Astrocyte (in vitro differentiated cells and primary cell): ENCODE results near the gene DHH. TPM values are rescaled to one million over a fixed set of nuclear protein-coding genes. Genes with fewer than 3 reads are reported as not detected.
A peak's percentile ranks its signal among the peaks of the same experiment; 100 is the strongest.

Source experiments
- DNase-seq: peaks from one replicate; pipeline ENCODE4 v3.0.0-alpha.2; 2010; ENCODE audit warnings: low read depth
- FAIRE-seq: peaks from 2 replicates; lab custom pipeline; 2011; peaks lifted over from hg19 to GRCh38; lab: Jason Lieb, UNC
- H2AFZ ChIP-seq: 2 replicates; pipeline ENCODE4 v1.6.0; 2012; ENCODE audit warnings: low read depth, low read length, inconsistent platforms
- H3K27ac ChIP-seq: 2 replicates; pipeline ENCODE4 v1.5.1; 2011; ENCODE audit warnings: low read depth, low read length, inconsistent platforms
- H3K27me3 ChIP-seq: 2 replicates; pipeline ENCODE4 v1.6.0; 2011; ENCODE audit warnings: low read length, inconsistent platforms; ENCODE audit not compliant: insufficient read depth
- H3K36me3 ChIP-seq: 2 replicates; pipeline ENCODE4 v1.5.1; 2011; ENCODE audit warnings: low read length, inconsistent platforms; ENCODE audit not compliant: insufficient read depth
- H3K4me1 ChIP-seq: 2 replicates; pipeline ENCODE4 v1.5.1; 2011; ENCODE audit warnings: low read length, inconsistent platforms; ENCODE audit not compliant: insufficient read depth
- H3K4me2 ChIP-seq: 2 replicates; pipeline ENCODE4 v1.6.0; 2012; ENCODE audit warnings: low read length, inconsistent platforms
- H3K4me3 ChIP-seq: 2 replicates; pipeline ENCODE4 v1.5.1; 2011; ENCODE audit warnings: low read depth, mild to moderate bottlenecking, low read length, inconsistent platforms; ENCODE audit not compliant: insufficient read depth
- H3K79me2 ChIP-seq: 2 replicates; pipeline ENCODE4 v1.6.0; 2012; ENCODE audit warnings: mild to moderate bottlenecking, low read length, inconsistent platforms; ENCODE audit not compliant: insufficient read depth
- H3K9ac ChIP-seq: 2 replicates; pipeline ENCODE4 v1.6.0; 2012; ENCODE audit warnings: mild to moderate bottlenecking, low read length, inconsistent platforms
- H3K9me3 ChIP-seq: 2 replicates; pipeline ENCODE4 v1.5.1; 2012; ENCODE audit warnings: low read depth, mild to moderate bottlenecking, low read length, inconsistent platforms; ENCODE audit not compliant: insufficient read depth
- H4K20me1 ChIP-seq: 2 replicates; pipeline ENCODE4 v1.6.0; 2012; ENCODE audit warnings: low read length, inconsistent platforms; ENCODE audit not compliant: insufficient read depth
- H3K27ac Mint-ChIP-seq: one replicate; pipeline ENCODE4 v1.8.0; 2021; ENCODE audit warnings: mild to moderate bottlenecking, mixed read lengths; ENCODE audit not compliant: unreplicated experiment
- H3K27me3 Mint-ChIP-seq: one replicate; pipeline ENCODE4 v1.8.0; 2021; ENCODE audit warnings: low read depth, mixed read lengths; ENCODE audit not compliant: unreplicated experiment
- H3K36me3 Mint-ChIP-seq: one replicate; pipeline ENCODE4 v1.8.0; 2021; ENCODE audit warnings: low read depth, mixed read lengths; ENCODE audit not compliant: unreplicated experiment
- H3K4me1 Mint-ChIP-seq: one replicate; pipeline ENCODE4 v1.8.0; 2021; ENCODE audit warnings: low read depth, mixed read lengths; ENCODE audit not compliant: unreplicated experiment
- H3K4me3 Mint-ChIP-seq: one replicate; pipeline ENCODE4 v1.8.0; 2021; ENCODE audit warnings: mild to moderate bottlenecking, moderate library complexity, mixed read lengths; ENCODE audit not compliant: unreplicated experiment
- H3K9me3 Mint-ChIP-seq: one replicate; pipeline ENCODE4 v1.8.0; 2021; ENCODE audit warnings: mild to moderate bottlenecking, mixed read lengths; ENCODE audit not compliant: unreplicated experiment
- EZH2 ChIP-seq: IDR thresholded peaks from 2 replicates; pipeline ENCODE4 v1.6.1; 2012; ENCODE audit warnings: mild to moderate bottlenecking, low read length, inconsistent platforms; ENCODE audit not compliant: insufficient read depth
- total RNA-seq: library from RNA; stranded (reverse); gene quantifications from 2 replicates; pipeline ENCODE4 v1.2.1, GENCODE V29; 2021
- TF ChIP-seq, protein P1 (sequence below): IDR thresholded peaks from 2 replicates; pipeline ENCODE4 v1.5.1; 2011; ENCODE audit warnings: low read depth, mild to moderate bottlenecking, inconsistent platforms, low read length, moderate library complexity; ENCODE audit not compliant: insufficient read depth

Gene DHH
- total RNA-seq, 1 donor from 2014 or later: 0.16 TPM

DNA sequence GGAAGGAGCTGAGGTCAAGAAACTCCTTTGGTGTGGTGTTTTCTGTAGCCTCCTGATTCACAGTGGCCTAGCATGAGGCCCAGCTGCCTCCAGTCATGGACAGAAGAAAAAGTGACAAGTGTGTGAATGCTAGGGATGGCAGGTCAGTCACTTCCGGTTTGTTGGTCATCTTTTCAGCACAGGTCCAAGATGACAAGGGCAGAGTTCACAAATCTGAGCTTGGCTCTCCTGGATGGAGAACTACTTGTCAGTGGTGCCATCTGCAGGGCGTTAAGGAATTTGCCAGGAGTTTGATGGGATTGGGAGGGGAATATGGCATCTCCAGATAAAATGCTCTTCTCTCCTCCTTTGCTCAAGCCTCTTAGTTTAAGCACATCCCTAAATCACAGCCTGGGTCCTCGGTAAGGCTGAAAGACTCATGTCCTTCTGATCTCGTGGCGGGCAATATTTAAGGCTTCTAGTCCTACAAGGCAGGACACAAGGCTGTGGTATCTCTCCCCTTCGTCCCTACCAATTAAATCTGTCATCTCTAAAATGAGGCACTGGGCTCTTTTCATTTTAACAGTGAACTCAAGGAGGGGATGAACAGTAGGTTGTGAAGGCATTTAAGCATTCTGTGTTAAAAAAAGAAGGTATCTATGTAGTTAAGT lies 26.6 kb upstream of the DHH start:
- H3K9ac ChIP-seq: no peak overlapping the region
- Mint-ChIP-seq H3K27me3 (peaks cover 4% of the 10 kb centered on the region), H3K36me3 (no peaks in the 10 kb centered on the region), H3K9me3 (no peaks in the 10 kb centered on the region), H3K4me1 (no peaks in the 10 kb centered on the region), H3K4me3 (peak overlapping the region; percentile 40), H3K27ac (no peak overlapping the region)
- H2AFZ ChIP-seq: no peak overlapping the region
- no peak overlapping the region for H3K4me3 ChIP-seq
- DNase-seq (peak; percentile 36), FAIRE-seq (peak; percentile 87)
- TF ChIP-seq, protein P1, sequence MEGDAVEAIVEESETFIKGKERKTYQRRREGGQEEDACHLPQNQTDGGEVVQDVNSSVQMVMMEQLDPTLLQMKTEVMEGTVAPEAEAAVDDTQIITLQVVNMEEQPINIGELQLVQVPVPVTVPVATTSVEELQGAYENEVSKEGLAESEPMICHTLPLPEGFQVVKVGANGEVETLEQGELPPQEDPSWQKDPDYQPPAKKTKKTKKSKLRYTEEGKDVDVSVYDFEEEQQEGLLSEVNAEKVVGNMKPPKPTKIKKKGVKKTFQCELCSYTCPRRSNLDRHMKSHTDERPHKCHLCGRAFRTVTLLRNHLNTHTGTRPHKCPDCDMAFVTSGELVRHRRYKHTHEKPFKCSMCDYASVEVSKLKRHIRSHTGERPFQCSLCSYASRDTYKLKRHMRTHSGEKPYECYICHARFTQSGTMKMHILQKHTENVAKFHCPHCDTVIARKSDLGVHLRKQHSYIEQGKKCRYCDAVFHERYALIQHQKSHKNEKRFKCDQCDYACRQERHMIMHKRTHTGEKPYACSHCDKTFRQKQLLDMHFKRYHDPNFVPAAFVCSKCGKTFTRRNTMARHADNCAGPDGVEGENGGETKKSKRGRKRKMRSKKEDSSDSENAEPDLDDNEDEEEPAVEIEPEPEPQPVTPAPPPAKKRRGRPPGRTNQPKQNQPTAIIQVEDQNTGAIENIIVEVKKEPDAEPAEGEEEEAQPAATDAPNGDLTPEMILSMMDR: peak; percentile 60
- TF ChIP-seq EZH2: no peak
- H3K79me2 ChIP-seq: no peaks in the 10 kb centered on the region
- H3K9me3 ChIP-seq: no peaks in the 10 kb centered on the region
- no peaks in the 10 kb centered on the region for H3K4me1 ChIP-seq
- H4K20me1 ChIP-seq: no peaks in the 10 kb centered on the region
- H3K27me3 ChIP-seq: no peaks in the 10 kb centered on the region
- no peak overlapping the region for H3K27ac ChIP-seq
- H3K36me3 ChIP-seq: no peaks in the 10 kb centered on the region
- H3K4me2 ChIP-seq: no peak overlapping the region

DNA sequence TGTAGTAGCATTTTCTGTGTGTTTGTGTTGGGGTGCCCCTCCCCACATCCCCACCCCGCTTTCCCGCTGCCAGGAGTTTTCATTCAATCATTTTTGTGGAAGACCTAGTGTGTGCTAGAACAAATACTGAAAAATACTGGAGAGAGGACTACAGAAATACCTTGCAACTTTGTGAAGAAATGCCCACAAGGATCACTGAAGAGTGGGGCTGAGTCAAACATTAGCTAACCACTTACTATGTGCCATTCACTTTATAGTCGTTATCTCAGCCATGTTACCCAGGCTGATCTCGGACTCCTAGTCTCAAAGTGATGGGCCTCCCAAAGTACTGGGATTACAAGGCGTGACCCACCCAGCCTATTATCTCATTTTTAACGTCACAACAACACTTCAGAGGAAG lies 16.6 kb upstream of the DHH start:
- H3K9ac ChIP-seq: peak overlapping the region; percentile 95

More for the DNA sequence above, 16.6 kb upstream of the DHH start:
- H3K27me3 Mint-ChIP-seq: no peaks in the 10 kb centered on the region
- H3K9me3 Mint-ChIP-seq: peaks cover 4% of the 10 kb centered on the region
- Histone ChIP-seq H4K20me1 (peaks cover 32% of the 10 kb centered on the region), H3K4me1 (peaks cover 11% of the 10 kb centered on the region), H3K36me3 (no peaks in the 10 kb centered on the region), H3K4me2 (peak overlapping the region; percentile 92), H3K27ac (peak overlapping the region; percentile 32), H3K9me3 (no peaks in the 10 kb centered on the region), H3K79me2 (peaks cover 37% of the 10 kb centered on the region), H3K4me3 (peak overlapping the region; percentile 78), H2AFZ (peak overlapping the region; percentile 66), H3K27me3 (no peaks in the 10 kb centered on the region)
- TF ChIP-seq, protein P1: no peak
- no peak for TF ChIP-seq EZH2
- H3K36me3 Mint-ChIP-seq: peaks cover 10% of the 10 kb centered on the region
- H3K4me3 Mint-ChIP-seq: peak overlapping the region; percentile 97
- DNase-seq: no peak
- FAIRE-seq: no peak
- H3K27ac Mint-ChIP-seq: peak overlapping the region; percentile 95
- H3K4me1 Mint-ChIP-seq: peaks cover 12% of the 10 kb centered on the region
